HEK293 (cell line): ENCODE results near the gene PPP2R3A.
"Not testable (repeated sequence)": the region's sequence is repeated elsewhere in the genome, so short reads cannot be mapped to it uniquely, and the experiment has no call there.

Experiments used
- CTCF ChIA-PET: fragments of 350-600 bp; formaldehyde crosslinking; extraction: SDS; loops from one replicate; lab custom pipeline; 2021; ENCODE audit warnings: antibody characterized with exemption; lab: Yijun Ruan, JAX
- POLR2A ChIA-PET: fragments of 300-600 bp; formaldehyde crosslinking; extraction: SDS; loops from one replicate; lab custom pipeline; 2020; ENCODE audit warnings: antibody characterized with exemption, inconsistent platforms; lab: Yijun Ruan, JAX
- H3K27ac ChIP-seq: fragments of 200-500 bp; sonication (Bioruptor generic); 2 replicates; pipeline ENCODE4 v1.5.1; 2014; ENCODE audit warnings: low read depth, low read length, control low read depth, inconsistent platforms; ENCODE audit errors: extremely low read depth
- H3K36me3 ChIP-seq, 2 experiments: fragments of 200-500 bp in 1 of 2; sonication (Bioruptor generic) in 1 of 2; 1 replicate in 1 of 2; 2 replicates in 1 of 2; pipeline ENCODE4 v1.5.1; 2014 to 2017; ENCODE audit warnings: inconsistent platforms in 2 of 2, low read length in 2 of 2; ENCODE audit not compliant: control insufficient read depth in 2 of 2, insufficient read depth in 1 of 2
- H3K4me1 ChIP-seq: fragments of 200-500 bp; sonication (Bioruptor generic); 2 replicates; pipeline ENCODE4 v1.5.1; 2014; ENCODE audit warnings: mild to moderate bottlenecking, low read length, inconsistent platforms; ENCODE audit not compliant: control insufficient read depth, insufficient read depth
- H3K4me3 ChIP-seq: 2 replicates; pipeline ENCODE4 v1.5.1; 2011; ENCODE audit warnings: low read depth, mild to moderate bottlenecking, control low read depth, low read length, moderate library complexity
- H3K9me3 ChIP-seq: fragments of 200-500 bp; sonication (Bioruptor generic); 2 replicates; pipeline ENCODE4 v1.5.1; 2014; ENCODE audit warnings: low read depth, low read length, inconsistent platforms; ENCODE audit not compliant: control insufficient read depth, insufficient read depth
- ATF2 ChIP-seq: fragments of 450-650 bp; formaldehyde crosslinking; IDR thresholded peaks from 2 replicates; pipeline ENCODE4 v1.5.1; 2016; ENCODE audit warnings: missing biosample characterization, missing genetic modification characterization, low read depth
- BCL6B ChIP-seq: fragments of 450-650 bp; formaldehyde crosslinking; IDR thresholded peaks from 2 replicates; pipeline ENCODE4 v1.5.1; 2017; ENCODE audit warnings: missing biosample characterization, missing genetic modification characterization
- FEZF1 ChIP-seq: fragments of 450-650 bp; formaldehyde crosslinking; IDR thresholded peaks from 2 replicates; pipeline ENCODE4 v1.5.1; 2016; ENCODE audit warnings: missing biosample characterization, missing genetic modification characterization
- HIC1 ChIP-seq: fragments of 450-650 bp; formaldehyde crosslinking; IDR thresholded peaks from 2 replicates; pipeline ENCODE4 v1.5.1; 2016; ENCODE audit warnings: missing biosample characterization, missing genetic modification characterization
- PRDM6 ChIP-seq: fragments of 450-650 bp; formaldehyde crosslinking; IDR thresholded peaks from 2 replicates; pipeline ENCODE4 v1.5.1; 2017; ENCODE audit warnings: missing biosample characterization, missing genetic modification characterization
- SCRT2 ChIP-seq: fragments of 450-650 bp; formaldehyde crosslinking; IDR thresholded peaks from 2 replicates; pipeline ENCODE4 v1.5.1; 2016; ENCODE audit warnings: missing biosample characterization, missing genetic modification characterization
- SP3 ChIP-seq: fragments of 450-650 bp; formaldehyde crosslinking; IDR thresholded peaks from 2 replicates; pipeline ENCODE4 v1.5.1; 2016; ENCODE audit warnings: missing biosample characterization, missing genetic modification characterization
- SP7 ChIP-seq: fragments of 450-650 bp; formaldehyde crosslinking; IDR thresholded peaks from 2 replicates; pipeline ENCODE4 v1.5.1; 2016; ENCODE audit warnings: missing biosample characterization, missing genetic modification characterization
- ZNF10 ChIP-seq: fragments of 450-650 bp; formaldehyde crosslinking; IDR thresholded peaks from 2 replicates; pipeline ENCODE4 v1.5.1; 2017; ENCODE audit warnings: missing biosample characterization, missing genetic modification characterization
- ZNF114 ChIP-seq: fragments of 450-650 bp; formaldehyde crosslinking; IDR thresholded peaks from 2 replicates; pipeline ENCODE4 v1.5.0; 2017; ENCODE audit warnings: missing biosample characterization, missing genetic modification characterization
- ZNF146 ChIP-seq: fragments of 450-650 bp; formaldehyde crosslinking; IDR thresholded peaks from 2 replicates; pipeline ENCODE4 v1.5.1; 2016; ENCODE audit warnings: missing biosample characterization, missing genetic modification characterization
- ZNF2 ChIP-seq: fragments of 450-650 bp; formaldehyde crosslinking; IDR thresholded peaks from 2 replicates; pipeline ENCODE4 v1.5.1; 2016; ENCODE audit warnings: missing biosample characterization, missing genetic modification characterization
- ZNF521 ChIP-seq: fragments of 450-650 bp; formaldehyde crosslinking; IDR thresholded peaks from 2 replicates; pipeline ENCODE4 v1.5.1; 2017; ENCODE audit warnings: missing biosample characterization, mild to moderate bottlenecking, missing genetic modification characterization
- ZNF580 ChIP-seq: fragments of 450-650 bp; formaldehyde crosslinking; IDR thresholded peaks from 2 replicates; pipeline ENCODE4 v1.5.1; 2016; ENCODE audit warnings: missing biosample characterization, missing genetic modification characterization
- ZNF600 ChIP-seq: fragments of 450-650 bp; formaldehyde crosslinking; IDR thresholded peaks from 2 replicates; pipeline ENCODE4 v1.5.1; 2016; ENCODE audit warnings: missing biosample characterization, missing genetic modification characterization
- ZNF610 ChIP-seq: fragments of 450-650 bp; formaldehyde crosslinking; IDR thresholded peaks from 2 replicates; pipeline ENCODE4 v1.5.1; 2016; ENCODE audit warnings: missing biosample characterization, missing genetic modification characterization, borderline replicate concordance
- ZXDB ChIP-seq: fragments of 450-650 bp; formaldehyde crosslinking; IDR thresholded peaks from 2 replicates; pipeline ENCODE4 v1.5.1; 2016; ENCODE audit warnings: missing biosample characterization, missing genetic modification characterization

The PPP2R3A gene

GRCh38 chr3:136168236-136168635 is 202.7 kb downstream of the PPP2R3A start:
- TF ChIP-seq ZNF146 (tag by site-specific recombination) (peak; percentile 95), ZNF580 (tag by site-specific recombination) (0 out of 2 replicates have a peak, but pooled peaks have one; percentile 42)
- H3K36me3 ChIP-seq, POLR2A ChIA-PET, H3K4me3 ChIP-seq, H3K27ac ChIP-seq, H3K9me3 ChIP-seq: not testable (repeated sequence)
- peaks cover 16% of the 10 kb centered on the region for H3K4me1 ChIP-seq
- CTCF ChIA-PET, result interaction anchor here (0.9 kb wide), 1 partner anchor 29 kb away, joined by 3 read pairs; no protein-coding TSS in a partner anchor

- H3K27ac ChIP-seq, result no peak overlapping the region
- H3K9me3 ChIP-seq, result no peaks in the 10 kb centered on the region
- H3K4me1 ChIP-seq, result peaks cover 7% of the 10 kb centered on the region
- no peak overlapping the region for H3K4me3 ChIP-seq
- ChIA-PET POLR2A (no interaction called here), CTCF (interaction anchor here (0.6 kb wide), 1 partner anchor 28 kb away, joined by 3 read pairs; no protein-coding TSS in a partner anchor)
- H3K36me3 ChIP-seq, result no peaks in the 10 kb centered on the region
- TF ChIP-seq ZNF600 (peak; percentile 43; the same call in 1 of the 2 replicates), ZNF10 (no peak), SP7 (tag by site-specific recombination) (no peak)
Observed at GRCh38 chr3:136171097-136171542, 205.6 kb downstream of the PPP2R3A start.

GRCh38 chr3:136173939-136174490 is 208.5 kb downstream of the PPP2R3A start:
- ChIA-PET POLR2A (no interaction called here), CTCF (interaction anchor here (0.6 kb wide), 1 partner anchor 164 kb away, joined by 4 read pairs; no protein-coding TSS in a partner anchor)
- H3K4me1 ChIP-seq, result no peaks in the 10 kb centered on the region; the same call in 1 of the 2 replicates
- TF ChIP-seq BCL6B (tag by site-specific recombination), result no peak
- 0 out of 2 replicates have a peak, but pooled peaks have one; percentile 34 for TF ChIP-seq FEZF1 (tag by site-specific recombination)
- no peak for TF ChIP-seq ZNF610 (tag by site-specific recombination)
- TF ChIP-seq SP3 (tag by site-specific recombination), result no peak
- TF ChIP-seq SCRT2, result no peak
- peak; percentile 61; the same call in 1 of the 2 replicates for TF ChIP-seq PRDM6
- TF ChIP-seq ATF2 (tag by site-specific recombination), result 0 out of 2 replicates have a peak, but pooled peaks have one; percentile 7
- H3K4me3 ChIP-seq, result no peak overlapping the region
- no peaks in the 10 kb centered on the region for H3K36me3 ChIP-seq
- no peak overlapping the region for H3K27ac ChIP-seq
- H3K9me3 ChIP-seq, result no peaks in the 10 kb centered on the region

GRCh38 chr3:136177876-136178275 is 212.3 kb downstream of the PPP2R3A start:
- Histone ChIP-seq H3K36me3 (no peaks in the 10 kb centered on the region), H3K27ac (no peak overlapping the region), H3K4me3 (no peak overlapping the region), H3K9me3 (no peaks in the 10 kb centered on the region), H3K4me1 (no peaks in the 10 kb centered on the region)
- POLR2A ChIA-PET, result interaction anchor here (0.7 kb wide), 1 partner anchor 803 kb away, joined by 7 read pairs; no protein-coding TSS in a partner anchor
- CTCF ChIA-PET, result no interaction called here
- TF ChIP-seq ZNF521 (tag by site-specific recombination), result no peak
- TF ChIP-seq ZNF2 (tag by site-specific recombination), result no peak
- no peak for TF ChIP-seq HIC1 (tag by site-specific recombination)
- 0 out of 2 replicates have a peak, but pooled peaks have one; percentile 14 for TF ChIP-seq PRDM6
- TF ChIP-seq ZXDB (tag by site-specific recombination), result no peak
- no peak for TF ChIP-seq ZNF114 (tag by site-specific recombination)
